Measurements from ENCODE around the gene SARDH.

DNA sequence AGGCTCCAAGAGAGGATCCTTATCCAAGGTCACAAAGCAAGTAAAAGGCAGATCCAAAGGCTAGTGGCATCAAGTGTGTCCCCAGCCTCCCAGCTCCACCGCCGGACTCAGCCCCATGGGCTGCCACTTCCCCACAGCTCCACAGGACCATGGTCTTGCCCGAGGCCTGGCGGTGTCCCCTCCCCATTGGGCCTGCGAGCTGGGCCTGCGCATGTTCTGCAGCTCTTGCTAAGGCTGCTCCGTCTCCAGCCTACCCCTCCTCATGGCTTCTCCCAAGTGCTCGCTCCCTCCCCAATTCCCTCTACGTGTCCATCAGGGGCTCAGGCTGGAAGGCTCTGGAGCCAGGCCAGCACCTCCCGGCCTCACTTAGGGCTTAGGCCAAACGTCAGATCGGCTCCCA is 72.6 kb downstream of the SARDH start:
- TF ChIP-seq, protein P1, sequence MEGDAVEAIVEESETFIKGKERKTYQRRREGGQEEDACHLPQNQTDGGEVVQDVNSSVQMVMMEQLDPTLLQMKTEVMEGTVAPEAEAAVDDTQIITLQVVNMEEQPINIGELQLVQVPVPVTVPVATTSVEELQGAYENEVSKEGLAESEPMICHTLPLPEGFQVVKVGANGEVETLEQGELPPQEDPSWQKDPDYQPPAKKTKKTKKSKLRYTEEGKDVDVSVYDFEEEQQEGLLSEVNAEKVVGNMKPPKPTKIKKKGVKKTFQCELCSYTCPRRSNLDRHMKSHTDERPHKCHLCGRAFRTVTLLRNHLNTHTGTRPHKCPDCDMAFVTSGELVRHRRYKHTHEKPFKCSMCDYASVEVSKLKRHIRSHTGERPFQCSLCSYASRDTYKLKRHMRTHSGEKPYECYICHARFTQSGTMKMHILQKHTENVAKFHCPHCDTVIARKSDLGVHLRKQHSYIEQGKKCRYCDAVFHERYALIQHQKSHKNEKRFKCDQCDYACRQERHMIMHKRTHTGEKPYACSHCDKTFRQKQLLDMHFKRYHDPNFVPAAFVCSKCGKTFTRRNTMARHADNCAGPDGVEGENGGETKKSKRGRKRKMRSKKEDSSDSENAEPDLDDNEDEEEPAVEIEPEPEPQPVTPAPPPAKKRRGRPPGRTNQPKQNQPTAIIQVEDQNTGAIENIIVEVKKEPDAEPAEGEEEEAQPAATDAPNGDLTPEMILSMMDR (IDR thresholded peaks at IDR 0.05): no peak
- TF ChIP-seq POLR2A (IDR thresholded peaks at IDR 0.05): no peak
